Measurements from ENCODE around the gene NBPF4. TPM values are rescaled to one million over a fixed set of nuclear protein-coding genes. Genes with fewer than 3 reads are reported as not detected.
A peak's percentile ranks its signal among the peaks of the same experiment; 100 is the strongest.
"Not testable (repeated sequence)": the region's sequence is repeated elsewhere in the genome, so short reads cannot be mapped to it uniquely, and the experiment has no call there.

The NBPF4 gene
- total RNA-seq, 1 donor from 2014 or later: 0.18 TPM

GRCh38 chr1:108216028-108216890 is 27.6 kb downstream of the NBPF4 start:
- ATAC-seq; intact Hi-C loops (cut with DNase I); DNase-seq (ENCODE audit: low spot score): not testable (repeated sequence)

GRCh38 chr1:108214641-108215465 is 29.0 kb downstream of the NBPF4 start:
- DNase-seq (ENCODE audit: low spot score); ATAC-seq; intact Hi-C loops (cut with DNase I): not testable (repeated sequence)

GRCh38 chr1:108211014-108211413 is 32.9 kb downstream of the NBPF4 start:
- DNase-seq (ENCODE audit: low spot score): no peak
- intact Hi-C loops (cut with DNase I): no loop called here
- ATAC-seq: no peak

GRCh38 chr1:108209456-108210108 is 34.3 kb downstream of the NBPF4 start:
- DNase-seq (ENCODE audit: low spot score) (no peak), ATAC-seq (no peak)
- intact Hi-C loops (cut with DNase I): no loop called here

- no peak for DNase-seq (ENCODE audit: low spot score)
- intact Hi-C loops (cut with DNase I): no loop called here
- ATAC-seq: no peak
Observed at GRCh38 chr1:108208724-108209446, 35.0 kb downstream of the NBPF4 start.

GRCh38 chr1:108203582-108203981 is 40.3 kb downstream of the NBPF4 start:
- intact Hi-C loops (cut with DNase I); DNase-seq (ENCODE audit: low spot score); ATAC-seq: not testable (repeated sequence)

GRCh38 chr1:108201687-108202086 is 42.2 kb downstream of the NBPF4 start:
- ATAC-seq (no peak), DNase-seq (ENCODE audit: low spot score) (no peak)
- intact Hi-C loops (cut with DNase I): no loop called here

- peak; percentile 78 for ATAC-seq
- intact Hi-C loops (cut with DNase I): no loop called here
- no peak for DNase-seq (ENCODE audit: low spot score)
Observed at GRCh38 chr1:108200687-108201051, 43.2 kb downstream of the NBPF4 start.

GRCh38 chr1:108199781-108200686 is 43.8 kb downstream of the NBPF4 start, which contains the start of gene SLC25A24:
Gene SLC25A24 (minus strand): TSS chr1:108200343. CDS start chr1:108200138, 205 bp downstream.
- peak; percentile 98 for ATAC-seq
- intact Hi-C loops (cut with DNase I): no loop called here
- DNase-seq (ENCODE audit: low spot score): peak; percentile 85

- intact Hi-C loops (cut with DNase I): no loop called here
- DNase-seq (ENCODE audit: low spot score): no peak
- ATAC-seq: peak; percentile 29
Observed at GRCh38 chr1:108199201-108199691, 44.6 kb downstream of the NBPF4 start.

GRCh38 chr1:108194051-108194450 is 49.8 kb downstream of the NBPF4 start:
- ATAC-seq: peak; percentile 42
- DNase-seq (ENCODE audit: low spot score): no peak
- intact Hi-C loops (cut with DNase I): no loop called here

- intact Hi-C loops (cut with DNase I): no loop called here
Observed at GRCh38 chr1:108193333-108193732, 50.5 kb downstream of the NBPF4 start.

GRCh38 chr1:108192581-108192980 is 51.3 kb downstream of the NBPF4 start:
- intact Hi-C loops (cut with DNase I): no loop called here
- no peak for DNase-seq (ENCODE audit: low spot score)
- ATAC-seq: no peak

More at GRCh38 chr1:108193333-108193732, 50.5 kb downstream of the NBPF4 start:
- ATAC-seq (no peak), DNase-seq (ENCODE audit: low spot score) (no peak)

- intact Hi-C loops (cut with DNase I): no loop called here
Observed at GRCh38 chr1:108190686-108191416, 53.0 kb downstream of the NBPF4 start.

GRCh38 chr1:108190001-108190634 is 53.8 kb downstream of the NBPF4 start:
- ATAC-seq: no peak
- intact Hi-C loops (cut with DNase I): no loop called here

More at GRCh38 chr1:108190686-108191416, 53.0 kb downstream of the NBPF4 start:
- ATAC-seq (no peak), DNase-seq (ENCODE audit: low spot score) (no peak)

GRCh38 chr1:108188801-108189200 is 55.1 kb downstream of the NBPF4 start:
- no peak for DNase-seq (ENCODE audit: low spot score)
- ATAC-seq: no peak
- intact Hi-C loops (cut with DNase I): no loop called here

More at GRCh38 chr1:108190001-108190634, 53.8 kb downstream of the NBPF4 start:
- no peak for DNase-seq (ENCODE audit: low spot score)

All from sciatic nerve (tissue), 2 donors.